ENCODE data around the gene CTXN1. TPM values are rescaled to one million over a fixed set of nuclear protein-coding genes. Genes with fewer than 3 reads are reported as not detected.

The CTXN1 gene
- total RNA-seq, 4 donors from 2014 or later, result 1.6 to 2.5 (median 2.4) TPM; not detected in 1

- no peak overlapping the region for H3K4me3 ChIP-seq
- H3K4me1 ChIP-seq, result peaks cover 3 to 30% (median 15%) of the 10 kb centered on the region in 4 donors
- H3K36me3 ChIP-seq, result peaks cover 0 to 41% (median 0%) of the 10 kb centered on the region in 3 donors
- H3K9me3 ChIP-seq, result no peaks in the 10 kb centered on the region
- no peaks in the 10 kb centered on the region for H3K27me3 ChIP-seq
- TF ChIP-seq POLR2A (IDR thresholded peaks at IDR 0.05), result no peak
- TF ChIP-seq CTCF (IDR thresholded peaks at IDR 0.05), result no peak
- no peak for DNase-seq
- no peak overlapping the region for H3K27ac ChIP-seq
These were observed 20.1 kb downstream of the CTXN1 start for GRCh38 chr19:7905859-7906258.

GRCh38 chr19:7905268-7905667, 20.7 kb downstream of the CTXN1 start:
- H3K36me3 ChIP-seq, result peaks cover 0 to 35% (median 0%) of the 10 kb centered on the region in 3 donors
- TF ChIP-seq CTCF (IDR thresholded peaks at IDR 0.05) (no peak), POLR2A (IDR thresholded peaks at IDR 0.05) (no peak)
- DNase-seq, result peak in 1 of 3 donors; percentile 45
- no peaks in the 10 kb centered on the region for H3K27me3 ChIP-seq
- H3K4me1 ChIP-seq, result peaks cover 3 to 30% (median 15%) of the 10 kb centered on the region in 4 donors
- H3K4me3 ChIP-seq, result peak overlapping the region in 1 of 4 donors; percentile 83
- H3K27ac ChIP-seq, result no peak overlapping the region
- H3K9me3 ChIP-seq, result no peaks in the 10 kb centered on the region

- Histone ChIP-seq H3K4me1 (peaks cover 3 to 30% (median 15%) of the 10 kb centered on the region in 4 donors), H3K27ac (peak overlapping the region; percentile 88 to 95 (median 92)), H3K36me3 (peaks cover 0 to 26% (median 0%) of the 10 kb centered on the region in 3 donors), H3K9me3 (no peaks in the 10 kb centered on the region), H3K27me3 (no peaks in the 10 kb centered on the region), H3K4me3 (peak overlapping the region; percentile 81 to 98 (median 86))
- peak in 2 of 3 donors; percentile 49 to 80 for DNase-seq
- TF ChIP-seq POLR2A (IDR thresholded peaks at IDR 0.05), result no peak
These were observed 21.6 kb downstream of the CTXN1 start for GRCh38 chr19:7904074-7905020.

GRCh38 chr19:7903244-7904073, 22.5 kb downstream of the CTXN1 start, which contains the start of gene MAP2K7:
TSS of gene MAP2K7 (plus strand) at chr19:7903877. CDS start at chr19:7903945, 68 bp downstream.
- Histone ChIP-seq H3K27me3 (no peaks in the 10 kb centered on the region), H3K36me3 (peaks cover 0 to 21% (median 0%) of the 10 kb centered on the region in 3 donors), H3K9me3 (no peaks in the 10 kb centered on the region), H3K27ac (peak within 1 kb of the TSS; percentile 88 to 95 (median 92)), H3K4me1 (peaks cover 3 to 30% (median 15%) of the 10 kb centered on the region in 4 donors), H3K4me3 (peak within 1 kb of the TSS; percentile 81 to 98 (median 86))
- TF ChIP-seq POLR2A (IDR thresholded peaks at IDR 0.05), result peak; percentile 53 to 56
- peak; percentile 35 to 68 (median 56) for TF ChIP-seq CTCF (IDR thresholded peaks at IDR 0.05)
- peak; percentile 100 for DNase-seq

- H3K4me1 ChIP-seq, result peaks cover 3 to 30% (median 15%) of the 10 kb centered on the region in 4 donors
- H3K27ac ChIP-seq, result peak overlapping the region; percentile 52 to 95 (median 86)
- TF ChIP-seq CTCF (IDR thresholded peaks at IDR 0.05) (no peak), POLR2A (IDR thresholded peaks at IDR 0.05) (no peak)
- H3K27me3 ChIP-seq, result no peaks in the 10 kb centered on the region
- DNase-seq, result no peak
- H3K4me3 ChIP-seq, result peak overlapping the region; percentile 37 to 89 (median 70)
- peaks cover 0 to 21% (median 0%) of the 10 kb centered on the region in 3 donors for H3K36me3 ChIP-seq
- no peaks in the 10 kb centered on the region for H3K9me3 ChIP-seq
These were observed 23.1 kb downstream of the CTXN1 start for GRCh38 chr19:7902796-7903243.
